ENCODE measurements around the gene APOC4.
"Not testable (repeated sequence)": the region's sequence is repeated elsewhere in the genome, so short reads cannot be mapped to it uniquely, and the experiment has no call there.

Gene APOC4

DNA sequence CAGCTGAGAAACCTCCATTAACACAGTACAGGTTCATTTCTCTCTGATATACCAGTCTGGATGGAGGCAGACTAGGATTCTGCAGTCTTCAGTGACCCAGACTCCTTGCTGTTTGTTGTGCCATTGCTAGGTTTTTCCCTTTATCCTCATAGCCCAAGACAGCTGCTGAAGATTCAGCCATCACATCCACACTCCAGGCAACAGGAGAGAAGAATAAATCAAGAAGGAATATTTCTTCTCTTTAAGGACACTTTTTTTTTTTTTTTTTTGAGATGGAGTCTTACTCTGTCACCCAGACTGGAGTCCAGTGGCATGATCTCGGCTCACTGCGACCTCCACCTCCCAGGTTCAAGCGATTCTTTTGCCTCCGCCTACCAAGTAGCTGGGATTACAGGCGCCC is 27.4 kb downstream of the APOC4 start:
- H3K27me3 ChIP-seq (ENCODE audit: insufficient read depth, low read depth): no peaks in the 10 kb centered on the region
- H3K27ac ChIP-seq: no peak overlapping the region
- H3K4me2 ChIP-seq: no peak overlapping the region
- H3K79me2 ChIP-seq (ENCODE audit: insufficient read depth, low read depth): peaks cover 5% of the 10 kb centered on the region; the same call in 1 of the 2 replicates
- H4K20me1 ChIP-seq (ENCODE audit: insufficient read depth): no peaks in the 10 kb centered on the region
- H3K4me3 ChIP-seq (IDR thresholded peaks at IDR 0.05; ENCODE audit: insufficient read depth, low read depth, low read length): no peak overlapping the region
- no peak overlapping the region for H3K9ac ChIP-seq
- TF ChIP-seq, protein P1, sequence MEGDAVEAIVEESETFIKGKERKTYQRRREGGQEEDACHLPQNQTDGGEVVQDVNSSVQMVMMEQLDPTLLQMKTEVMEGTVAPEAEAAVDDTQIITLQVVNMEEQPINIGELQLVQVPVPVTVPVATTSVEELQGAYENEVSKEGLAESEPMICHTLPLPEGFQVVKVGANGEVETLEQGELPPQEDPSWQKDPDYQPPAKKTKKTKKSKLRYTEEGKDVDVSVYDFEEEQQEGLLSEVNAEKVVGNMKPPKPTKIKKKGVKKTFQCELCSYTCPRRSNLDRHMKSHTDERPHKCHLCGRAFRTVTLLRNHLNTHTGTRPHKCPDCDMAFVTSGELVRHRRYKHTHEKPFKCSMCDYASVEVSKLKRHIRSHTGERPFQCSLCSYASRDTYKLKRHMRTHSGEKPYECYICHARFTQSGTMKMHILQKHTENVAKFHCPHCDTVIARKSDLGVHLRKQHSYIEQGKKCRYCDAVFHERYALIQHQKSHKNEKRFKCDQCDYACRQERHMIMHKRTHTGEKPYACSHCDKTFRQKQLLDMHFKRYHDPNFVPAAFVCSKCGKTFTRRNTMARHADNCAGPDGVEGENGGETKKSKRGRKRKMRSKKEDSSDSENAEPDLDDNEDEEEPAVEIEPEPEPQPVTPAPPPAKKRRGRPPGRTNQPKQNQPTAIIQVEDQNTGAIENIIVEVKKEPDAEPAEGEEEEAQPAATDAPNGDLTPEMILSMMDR (conservative IDR thresholded peaks at IDR 0.05; ENCODE audit: low read depth, low read length): no peak
- H3K36me3 ChIP-seq (ENCODE audit: insufficient read depth): peaks cover 14% of the 10 kb centered on the region; the same call in 1 of the 2 replicates
- H3K4me1 ChIP-seq (ENCODE audit: low read depth, poor library complexity, severe bottlenecking): no peaks in the 10 kb centered on the region
- H2AFZ ChIP-seq (ENCODE audit: low read depth): no peak overlapping the region

DNA sequence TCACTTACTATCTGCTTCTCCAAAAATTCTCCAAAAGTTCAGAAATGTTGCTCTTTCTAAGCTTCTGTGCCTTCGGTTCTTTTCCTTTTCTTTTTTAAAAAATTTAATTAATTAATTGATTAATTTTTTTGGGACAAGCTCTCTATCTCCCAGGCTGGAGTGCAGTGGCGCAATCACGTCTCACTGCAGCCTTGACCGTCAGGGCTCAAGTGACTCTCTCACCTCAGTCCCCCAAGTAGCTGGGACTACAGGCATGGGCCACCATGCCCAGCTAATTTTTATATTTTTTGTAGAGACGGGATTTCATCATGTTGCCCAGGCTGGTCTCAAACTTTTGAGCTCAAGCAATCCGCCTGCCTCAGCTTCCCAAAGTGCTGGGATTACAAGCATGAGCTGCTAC is 29.4 kb downstream of the APOC4 start:
- H3K9ac ChIP-seq; H3K4me1 ChIP-seq (ENCODE audit: low read depth, poor library complexity, severe bottlenecking); H2AFZ ChIP-seq (ENCODE audit: low read depth); H4K20me1 ChIP-seq (ENCODE audit: insufficient read depth); H3K36me3 ChIP-seq (ENCODE audit: insufficient read depth); H3K27me3 ChIP-seq (ENCODE audit: insufficient read depth, low read depth); H3K27ac ChIP-seq; H3K4me2 ChIP-seq; H3K4me3 ChIP-seq (IDR thresholded peaks at IDR 0.05; ENCODE audit: insufficient read depth, low read depth, low read length); H3K79me2 ChIP-seq (ENCODE audit: insufficient read depth, low read depth): not testable (repeated sequence)

DNA sequence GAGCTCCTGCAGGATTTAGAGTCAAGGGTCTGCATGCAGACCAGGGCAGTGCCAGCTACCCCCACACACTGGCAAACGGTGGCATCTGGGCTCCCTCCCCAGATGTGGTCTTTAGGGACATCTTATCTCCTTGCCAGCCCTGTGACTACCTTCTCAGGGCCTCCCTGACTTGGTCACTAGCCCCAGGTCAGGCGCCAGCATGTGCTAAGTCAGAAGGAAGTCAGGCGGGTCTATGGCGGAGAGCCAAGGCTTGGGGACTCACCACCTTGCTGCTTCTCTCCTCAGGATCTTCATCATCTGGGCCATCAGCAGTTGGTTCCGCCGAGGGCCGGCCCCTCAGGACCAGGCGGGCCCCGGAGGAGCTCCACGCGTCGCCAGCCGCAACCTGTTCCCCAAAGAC is 30.8 kb downstream of the APOC4 start:
- Histone ChIP-seq H3K9ac (no peak overlapping the region), H2AFZ (ENCODE audit: low read depth) (no peak overlapping the region), H3K27ac (no peak overlapping the region), H3K79me2 (ENCODE audit: insufficient read depth, low read depth) (peaks cover 5% of the 10 kb centered on the region; the same call in 1 of the 2 replicates), H3K4me2 (no peak overlapping the region), H3K4me1 (ENCODE audit: low read depth, poor library complexity, severe bottlenecking) (no peaks in the 10 kb centered on the region), H3K4me3 (IDR thresholded peaks at IDR 0.05; ENCODE audit: insufficient read depth, low read depth, low read length) (no peak overlapping the region), H3K27me3 (ENCODE audit: insufficient read depth, low read depth) (no peaks in the 10 kb centered on the region), H3K36me3 (ENCODE audit: insufficient read depth) (peaks cover 5% of the 10 kb centered on the region; the same call in 1 of the 2 replicates), H4K20me1 (ENCODE audit: insufficient read depth) (no peaks in the 10 kb centered on the region)
- TF ChIP-seq, protein P1 (conservative IDR thresholded peaks at IDR 0.05; ENCODE audit: low read depth, low read length): no peak

DNA sequence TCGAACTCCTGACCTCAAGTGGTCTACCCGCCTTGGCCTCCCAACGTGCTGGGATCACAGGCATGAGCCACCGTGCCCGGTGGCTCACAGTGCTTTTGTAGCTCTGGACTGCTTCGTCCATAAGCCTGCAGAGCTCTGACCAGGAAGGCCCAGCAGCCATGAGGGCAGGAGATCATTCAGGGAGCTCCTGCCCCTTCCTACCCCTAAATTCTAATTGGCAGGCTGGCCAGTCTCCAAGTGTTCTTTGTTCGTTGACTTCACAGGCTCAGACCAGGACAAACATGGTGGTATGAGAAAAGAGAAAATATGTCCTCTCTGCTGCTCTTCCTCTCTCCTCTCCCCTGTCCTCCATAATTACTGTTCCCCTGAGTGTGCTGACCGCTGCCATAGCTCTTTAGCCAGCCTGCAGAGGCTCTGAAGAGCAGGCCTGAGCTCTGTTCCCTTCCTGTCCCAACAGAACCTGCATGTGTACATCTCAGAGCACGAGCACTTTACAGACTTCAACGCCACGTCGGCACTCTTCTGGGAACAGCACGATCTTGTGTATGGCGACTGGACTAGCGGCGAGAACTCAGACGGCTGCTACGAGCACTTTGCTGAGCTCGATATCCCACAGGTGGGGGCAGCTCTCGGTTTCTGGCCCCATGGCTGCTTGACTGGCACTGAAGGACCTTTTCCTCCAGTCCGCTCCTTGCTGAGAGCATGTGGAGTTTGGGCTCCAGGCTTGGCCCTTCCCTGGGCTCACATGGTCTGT is 32.1 kb downstream of the APOC4 start:
- no peaks in the 10 kb centered on the region for H4K20me1 ChIP-seq (ENCODE audit: insufficient read depth)
- no peak overlapping the region for H3K9ac ChIP-seq
- H3K36me3 ChIP-seq (ENCODE audit: insufficient read depth): peaks cover 5% of the 10 kb centered on the region; the same call in 1 of the 2 replicates

More for the DNA sequence above, 32.1 kb downstream of the APOC4 start:
- Histone ChIP-seq H3K79me2 (ENCODE audit: insufficient read depth, low read depth) (peaks cover 5% of the 10 kb centered on the region; the same call in 1 of the 2 replicates), H3K4me2 (no peak overlapping the region), H2AFZ (ENCODE audit: low read depth) (no peak overlapping the region), H3K27ac (no peak overlapping the region), H3K4me3 (IDR thresholded peaks at IDR 0.05; ENCODE audit: insufficient read depth, low read depth, low read length) (no peak overlapping the region), H3K4me1 (ENCODE audit: low read depth, poor library complexity, severe bottlenecking) (no peaks in the 10 kb centered on the region), H3K27me3 (ENCODE audit: insufficient read depth, low read depth) (no peaks in the 10 kb centered on the region)
- TF ChIP-seq, protein P1 (conservative IDR thresholded peaks at IDR 0.05; ENCODE audit: low read depth, low read length): no peak
